Astrocyte (in vitro differentiated cells and primary cell): ENCODE measurements around the gene RWDD2A. TPM values are rescaled to one million over a fixed set of nuclear protein-coding genes. Genes with fewer than 3 reads are reported as not detected.

Experiments used
- DNase-seq: peaks from one replicate; pipeline ENCODE4 v3.0.0-alpha.2; 2010; ENCODE audit warnings: low read depth
- FAIRE-seq: peaks from 2 replicates; lab custom pipeline; 2011; peaks lifted over from hg19 to GRCh38; lab: Jason Lieb, UNC
- H2AFZ ChIP-seq: 2 replicates; pipeline ENCODE4 v1.6.0; 2012; ENCODE audit warnings: low read depth, low read length, inconsistent platforms
- H3K27ac ChIP-seq: 2 replicates; pipeline ENCODE4 v1.5.1; 2011; ENCODE audit warnings: low read depth, low read length, inconsistent platforms
- H3K27me3 ChIP-seq: 2 replicates; pipeline ENCODE4 v1.6.0; 2011; ENCODE audit warnings: low read length, inconsistent platforms; ENCODE audit not compliant: insufficient read depth
- H3K36me3 ChIP-seq: 2 replicates; pipeline ENCODE4 v1.5.1; 2011; ENCODE audit warnings: low read length, inconsistent platforms; ENCODE audit not compliant: insufficient read depth
- H3K4me1 ChIP-seq: 2 replicates; pipeline ENCODE4 v1.5.1; 2011; ENCODE audit warnings: low read length, inconsistent platforms; ENCODE audit not compliant: insufficient read depth
- H3K4me2 ChIP-seq: 2 replicates; pipeline ENCODE4 v1.6.0; 2012; ENCODE audit warnings: low read length, inconsistent platforms
- H3K4me3 ChIP-seq: 2 replicates; pipeline ENCODE4 v1.5.1; 2011; ENCODE audit warnings: low read depth, mild to moderate bottlenecking, low read length, inconsistent platforms; ENCODE audit not compliant: insufficient read depth
- H3K79me2 ChIP-seq: 2 replicates; pipeline ENCODE4 v1.6.0; 2012; ENCODE audit warnings: mild to moderate bottlenecking, low read length, inconsistent platforms; ENCODE audit not compliant: insufficient read depth
- H3K9ac ChIP-seq: 2 replicates; pipeline ENCODE4 v1.6.0; 2012; ENCODE audit warnings: mild to moderate bottlenecking, low read length, inconsistent platforms
- H3K9me3 ChIP-seq: 2 replicates; pipeline ENCODE4 v1.5.1; 2012; ENCODE audit warnings: low read depth, mild to moderate bottlenecking, low read length, inconsistent platforms; ENCODE audit not compliant: insufficient read depth
- H4K20me1 ChIP-seq: 2 replicates; pipeline ENCODE4 v1.6.0; 2012; ENCODE audit warnings: low read length, inconsistent platforms; ENCODE audit not compliant: insufficient read depth
- H3K27ac Mint-ChIP-seq: one replicate; pipeline ENCODE4 v1.8.0; 2021; ENCODE audit warnings: mild to moderate bottlenecking, mixed read lengths; ENCODE audit not compliant: unreplicated experiment
- H3K27me3 Mint-ChIP-seq: one replicate; pipeline ENCODE4 v1.8.0; 2021; ENCODE audit warnings: low read depth, mixed read lengths; ENCODE audit not compliant: unreplicated experiment
- H3K36me3 Mint-ChIP-seq: one replicate; pipeline ENCODE4 v1.8.0; 2021; ENCODE audit warnings: low read depth, mixed read lengths; ENCODE audit not compliant: unreplicated experiment
- H3K4me1 Mint-ChIP-seq: one replicate; pipeline ENCODE4 v1.8.0; 2021; ENCODE audit warnings: low read depth, mixed read lengths; ENCODE audit not compliant: unreplicated experiment
- H3K4me3 Mint-ChIP-seq: one replicate; pipeline ENCODE4 v1.8.0; 2021; ENCODE audit warnings: mild to moderate bottlenecking, moderate library complexity, mixed read lengths; ENCODE audit not compliant: unreplicated experiment
- H3K9me3 Mint-ChIP-seq: one replicate; pipeline ENCODE4 v1.8.0; 2021; ENCODE audit warnings: mild to moderate bottlenecking, mixed read lengths; ENCODE audit not compliant: unreplicated experiment
- EZH2 ChIP-seq: IDR thresholded peaks from 2 replicates; pipeline ENCODE4 v1.6.1; 2012; ENCODE audit warnings: mild to moderate bottlenecking, low read length, inconsistent platforms; ENCODE audit not compliant: insufficient read depth
- total RNA-seq: library from RNA; stranded (reverse); gene quantifications from 2 replicates; pipeline ENCODE4 v1.2.1, GENCODE V29; 2021
- TF ChIP-seq, protein P1 (sequence below): IDR thresholded peaks from 2 replicates; pipeline ENCODE4 v1.5.1; 2011; ENCODE audit warnings: low read depth, mild to moderate bottlenecking, inconsistent platforms, low read length, moderate library complexity; ENCODE audit not compliant: insufficient read depth

Gene RWDD2A
- total RNA-seq, 1 donor from 2014 or later = 4.9 TPM

GRCh38 chr6:83199863-83200225, 6.7 kb downstream of the RWDD2A start:
- peaks cover 22% of the 10 kb centered on the region for H3K4me1 ChIP-seq
- no peak overlapping the region for H3K4me3 ChIP-seq
- no peaks in the 10 kb centered on the region for H3K27me3 Mint-ChIP-seq
- peaks cover 9% of the 10 kb centered on the region for H3K36me3 ChIP-seq
- H3K36me3 Mint-ChIP-seq = peaks cover 7% of the 10 kb centered on the region
- H3K27me3 ChIP-seq = no peaks in the 10 kb centered on the region
- H3K4me3 Mint-ChIP-seq = no peak overlapping the region
- no peaks in the 10 kb centered on the region for H3K79me2 ChIP-seq
- no peak overlapping the region for H3K9ac ChIP-seq
- TF ChIP-seq, protein P1, sequence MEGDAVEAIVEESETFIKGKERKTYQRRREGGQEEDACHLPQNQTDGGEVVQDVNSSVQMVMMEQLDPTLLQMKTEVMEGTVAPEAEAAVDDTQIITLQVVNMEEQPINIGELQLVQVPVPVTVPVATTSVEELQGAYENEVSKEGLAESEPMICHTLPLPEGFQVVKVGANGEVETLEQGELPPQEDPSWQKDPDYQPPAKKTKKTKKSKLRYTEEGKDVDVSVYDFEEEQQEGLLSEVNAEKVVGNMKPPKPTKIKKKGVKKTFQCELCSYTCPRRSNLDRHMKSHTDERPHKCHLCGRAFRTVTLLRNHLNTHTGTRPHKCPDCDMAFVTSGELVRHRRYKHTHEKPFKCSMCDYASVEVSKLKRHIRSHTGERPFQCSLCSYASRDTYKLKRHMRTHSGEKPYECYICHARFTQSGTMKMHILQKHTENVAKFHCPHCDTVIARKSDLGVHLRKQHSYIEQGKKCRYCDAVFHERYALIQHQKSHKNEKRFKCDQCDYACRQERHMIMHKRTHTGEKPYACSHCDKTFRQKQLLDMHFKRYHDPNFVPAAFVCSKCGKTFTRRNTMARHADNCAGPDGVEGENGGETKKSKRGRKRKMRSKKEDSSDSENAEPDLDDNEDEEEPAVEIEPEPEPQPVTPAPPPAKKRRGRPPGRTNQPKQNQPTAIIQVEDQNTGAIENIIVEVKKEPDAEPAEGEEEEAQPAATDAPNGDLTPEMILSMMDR = no peak
- TF ChIP-seq EZH2 = no peak
- H3K4me1 Mint-ChIP-seq = peaks cover 29% of the 10 kb centered on the region
- peak overlapping the region; percentile 34 for H3K4me2 ChIP-seq
- H2AFZ ChIP-seq = no peak overlapping the region
- H3K9me3 Mint-ChIP-seq = no peaks in the 10 kb centered on the region
- FAIRE-seq = peak; percentile 59
- no peak overlapping the region for H3K27ac Mint-ChIP-seq
- H3K9me3 ChIP-seq = no peaks in the 10 kb centered on the region
- peak; percentile 81 for DNase-seq
- H3K27ac ChIP-seq = peak overlapping the region; percentile 44
- peaks cover 3% of the 10 kb centered on the region for H4K20me1 ChIP-seq

GRCh38 chr6:83202031-83202430, 8.9 kb downstream of the RWDD2A start:
- no peak overlapping the region for H3K27ac ChIP-seq
- peaks cover 30% of the 10 kb centered on the region for H3K4me1 Mint-ChIP-seq
- TF ChIP-seq, protein P1 = no peak
- no peak for TF ChIP-seq EZH2
- no peak overlapping the region for H3K4me3 Mint-ChIP-seq
- H3K27me3 Mint-ChIP-seq = no peaks in the 10 kb centered on the region
- no peak overlapping the region for H3K9ac ChIP-seq
- H3K4me3 ChIP-seq = no peak overlapping the region
- DNase-seq (no peak), FAIRE-seq (no peak)
- H3K9me3 Mint-ChIP-seq = no peaks in the 10 kb centered on the region
- no peaks in the 10 kb centered on the region for H3K36me3 ChIP-seq
- no peaks in the 10 kb centered on the region for H3K79me2 ChIP-seq
- H4K20me1 ChIP-seq = no peaks in the 10 kb centered on the region
- H3K9me3 ChIP-seq = no peaks in the 10 kb centered on the region
- H2AFZ ChIP-seq = no peak overlapping the region
- H3K4me2 ChIP-seq = no peak overlapping the region
- H3K27me3 ChIP-seq = no peaks in the 10 kb centered on the region
- no peak overlapping the region for H3K27ac Mint-ChIP-seq
- peaks cover 3% of the 10 kb centered on the region for H3K36me3 Mint-ChIP-seq
- H3K4me1 ChIP-seq = peaks cover 22% of the 10 kb centered on the region

DNA sequence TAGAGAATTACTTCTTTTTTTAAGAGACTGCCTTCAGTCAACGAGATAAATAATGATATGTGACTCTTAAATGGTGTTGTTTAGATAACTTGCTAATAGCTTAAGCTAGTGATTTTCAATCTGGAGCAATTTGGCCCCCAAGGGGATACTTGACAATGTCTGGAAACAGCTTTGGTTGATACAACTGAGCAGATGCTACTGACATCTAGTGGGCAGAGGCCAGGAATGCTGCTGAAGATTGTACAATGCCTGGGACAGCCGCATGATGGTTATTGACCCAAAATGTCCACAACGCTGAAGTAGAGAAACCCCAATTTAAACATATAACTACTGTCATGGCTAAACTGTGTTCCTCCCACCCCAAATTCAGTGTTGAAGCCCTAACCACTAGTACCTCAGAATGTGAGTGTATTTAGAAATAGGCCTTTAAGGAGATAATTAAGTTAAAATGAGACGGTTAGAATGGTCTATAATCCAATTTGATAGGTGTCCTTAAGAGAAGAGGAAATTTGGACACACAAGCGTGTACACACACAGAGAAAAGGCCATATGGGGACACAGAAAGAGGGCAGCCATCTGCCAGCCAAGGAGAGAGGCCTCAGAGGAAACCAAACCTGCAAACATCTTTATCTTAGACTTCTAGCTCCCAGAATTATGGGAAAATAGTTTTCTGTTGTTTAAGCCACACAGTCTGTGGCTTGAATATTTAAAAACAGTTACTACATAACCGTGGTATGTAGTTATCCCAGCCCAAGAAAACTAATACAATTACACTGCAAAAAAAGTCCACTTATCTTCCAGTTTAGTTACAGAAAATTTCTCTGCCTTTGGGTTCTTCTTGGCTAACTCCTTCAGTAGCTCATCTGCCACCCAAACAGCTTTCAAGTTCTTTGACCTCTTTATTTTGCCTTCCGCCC, 22.2 kb downstream of the RWDD2A start:
- peak; percentile 95 for FAIRE-seq
- TF ChIP-seq, protein P1 = peak; percentile 95
- no peak for TF ChIP-seq EZH2
- Histone ChIP-seq H3K27me3 (no peaks in the 10 kb centered on the region), H2AFZ (no peak overlapping the region), H3K36me3 (no peaks in the 10 kb centered on the region), H3K4me2 (peak overlapping the region; percentile 16), H4K20me1 (no peaks in the 10 kb centered on the region), H3K79me2 (no peaks in the 10 kb centered on the region), H3K9ac (peak overlapping the region; percentile 46), H3K27ac (peak overlapping the region; percentile 62), H3K4me1 (peaks cover 6% of the 10 kb centered on the region), H3K4me3 (no peak overlapping the region), H3K9me3 (no peaks in the 10 kb centered on the region)
- peaks cover 10% of the 10 kb centered on the region for H3K4me1 Mint-ChIP-seq
- no peaks in the 10 kb centered on the region for H3K27me3 Mint-ChIP-seq
- DNase-seq = peak; percentile 80
- H3K9me3 Mint-ChIP-seq = no peaks in the 10 kb centered on the region
- no peak overlapping the region for H3K27ac Mint-ChIP-seq
- no peak overlapping the region for H3K4me3 Mint-ChIP-seq
- peaks cover 4% of the 10 kb centered on the region for H3K36me3 Mint-ChIP-seq
